K562 (cell line): ENCODE measurements around the gene TFDP1. TPM values are rescaled to one million over a fixed set of nuclear protein-coding genes. Genes with fewer than 3 reads are reported as not detected.

Experiments
- ATAC-seq: fragments of 200-7000 bp; cut with Tn5 transposase; 3 replicates; pipeline ENCODE4 v1.9.1; 2020; ENCODE audit warnings: moderate library complexity
- BruUV-seq: library from RNA; stranded (reverse); fragments of 400-500 nt; replicated peaks from 2 replicates; lab custom pipeline; 2021; lab: Mats Ljungman, UMichigan
- CTCF ChIA-PET: fragments of 300-600 bp; formaldehyde crosslinking; extraction: SDS; loops from one replicate; lab custom pipeline; 2021; ENCODE audit warnings: low intra/inter-chr PET ratio; lab: Yijun Ruan, JAX
- POLR2A ChIA-PET: fragments of 300-600, 350-650 bp; sonication (Branson Sonifier 250); formaldehyde crosslinking; extraction: SDS; loops from one replicate; lab custom pipeline; 2021; ENCODE audit warnings: antibody characterized with exemption, inconsistent platforms; lab: Yijun Ruan, JAX
- DNase-seq, 4 experiments: peaks; one replicate each; pipeline versions ENCODE4 v3.0.0 to v3.0.0-alpha.2; 2011 to 2018; ENCODE audit warnings: low spot score in 3 of 4, mixed read lengths in 3 of 4; ENCODE audit errors: extremely low read depth in 1 of 4
- FAIRE-seq: peaks from 2 replicates; lab custom pipeline; 2011; peaks lifted over from hg19 to GRCh38; lab: Jason Lieb, UNC
- H2AFZ ChIP-seq: 2 replicates; pipeline ENCODE4 v1.6.0; 2011; ENCODE audit warnings: low read depth, low read length, control low read depth, inconsistent platforms
- H3K27ac ChIP-seq: fragments of 200-600 bp; 3 replicates; pipeline ENCODE4 v1.8.0; 2011; ENCODE audit warnings: low read depth, mild to moderate bottlenecking, control low read depth, inconsistent platforms, low read length, moderate library complexity, mixed read lengths; ENCODE audit errors: extremely low read depth
- H3K27me3 ChIP-seq, 2 experiments: fragments of 300-600 bp in 1 of 2; 2 replicates in 1 of 2; 3 replicates in 1 of 2; pipeline versions ENCODE4 v1.6.0 to v1.8.0; 2011; ENCODE audit warnings: inconsistent platforms in 2 of 2, low read length in 2 of 2, mild to moderate bottlenecking in 1 of 2, mixed read lengths in 1 of 2, moderate library complexity in 1 of 2; ENCODE audit not compliant: control insufficient read depth in 2 of 2, insufficient read depth in 2 of 2
- H3K36me3 ChIP-seq: fragments of 300-600 bp; 3 replicates; pipeline ENCODE4 v1.8.0; 2011; ENCODE audit warnings: mild to moderate bottlenecking, low read length, inconsistent platforms; ENCODE audit not compliant: control insufficient read depth, insufficient read depth
- H3K4me1 ChIP-seq, 2 experiments: fragments of 200-600 bp in 1 of 2; replicated peaks in 1 of 2; 2 replicates in 1 of 2; 3 replicates in 1 of 2; pipeline versions ENCODE4 v1.5.1 to v1.8.0; 2011; ENCODE audit warnings: inconsistent platforms in 2 of 2, low read length in 2 of 2, mild to moderate bottlenecking in 1 of 2, mixed read lengths in 1 of 2, moderate library complexity in 1 of 2; ENCODE audit not compliant: control insufficient read depth in 2 of 2, insufficient read depth in 2 of 2
- H3K4me2 ChIP-seq: 2 replicates; pipeline ENCODE4 v1.6.1; 2011; ENCODE audit warnings: low read length, control low read depth, inconsistent platforms, mixed read lengths; ENCODE audit not compliant: insufficient read depth
- H3K4me3 ChIP-seq: fragments of 200-600 bp; sonication (generic), shearing (Covaris generic); 2 replicates; pipeline ENCODE4 v1.5.1; 2016; ENCODE audit warnings: control low read depth, inconsistent platforms
- H3K79me2 ChIP-seq: fragments of 200-600 bp; 3 replicates; pipeline ENCODE4 v1.8.0; 2011; ENCODE audit warnings: low read length, inconsistent platforms; ENCODE audit not compliant: control insufficient read depth, insufficient read depth
- H3K9ac ChIP-seq, 2 experiments: 2 replicates each; pipeline versions ENCODE4 v1.6.0 to v1.6.1; 2011; ENCODE audit warnings: low read depth in 2 of 2, low read length in 2 of 2, control low read depth in 1 of 2, inconsistent platforms in 1 of 2, mild to moderate bottlenecking in 1 of 2, mixed read lengths in 1 of 2; ENCODE audit not compliant: insufficient read depth in 1 of 2
- H3K9me1 ChIP-seq: one replicate; pipeline ENCODE4 v1.6.0; 2011; ENCODE audit warnings: inconsistent platforms, mild to moderate bottlenecking, low read length, moderate library complexity; ENCODE audit not compliant: control insufficient read depth, insufficient read depth
- H3K9me3 ChIP-seq: replicated peaks from 2 replicates; pipeline ENCODE4 v1.5.1; 2011; ENCODE audit warnings: low read depth, low read length, inconsistent platforms; ENCODE audit not compliant: control insufficient read depth, insufficient read depth
- H4K20me1 ChIP-seq: replicated peaks from 2 replicates; pipeline ENCODE4 v1.6.1; 2011; ENCODE audit warnings: low read length, inconsistent platforms, mixed read lengths; ENCODE audit not compliant: control insufficient read depth, insufficient read depth
- CHD1 ChIP-seq: fragments of 200-600 bp; sonication (generic); IDR thresholded peaks from one replicate; pipeline ENCODE4 v1.6.1; 2012; ENCODE audit warnings: mild to moderate bottlenecking, moderate library complexity, low read length, inconsistent platforms
- DDX20 ChIP-seq: fragments of 450-650 bp; IDR thresholded peaks from 2 replicates; pipeline ENCODE4 v1.6.1; 2016; ENCODE audit warnings: missing genetic modification characterization, low read depth, mild to moderate bottlenecking, missing compliant biosample characterization, moderate library complexity
- DNMT1 ChIP-seq: fragments of 450-650 bp; IDR thresholded peaks from 2 replicates; pipeline ENCODE4 v1.6.1; 2016; ENCODE audit warnings: antibody characterized with exemption, mild to moderate bottlenecking
- EGR1 ChIP-seq: fragments of 450-650 bp; conservative IDR thresholded peaks from 2 replicates; pipeline ENCODE4 v1.6.1; 2017; ENCODE audit warnings: mild to moderate bottlenecking
- ELF4 ChIP-seq: fragments of 450-650 bp; formaldehyde crosslinking; IDR thresholded peaks from 2 replicates; pipeline ENCODE4 v1.4.0; 2022; ENCODE audit warnings: missing genetic modification characterization
- GATAD2B ChIP-seq: fragments of 450-650 bp; IDR thresholded peaks from 2 replicates; pipeline ENCODE4 v1.6.1; 2017; ENCODE audit warnings: mild to moderate bottlenecking, borderline replicate concordance
- HDAC8 ChIP-seq: fragments of 450-650 bp; IDR thresholded peaks from 2 replicates; pipeline ENCODE4 v1.6.1; 2016; ENCODE audit warnings: mild to moderate bottlenecking, missing genetic modification characterization, moderate library complexity, missing compliant biosample characterization
- HINFP ChIP-seq: fragments of 450-650 bp; conservative IDR thresholded peaks from 2 replicates; pipeline ENCODE4 v1.6.1; 2016; ENCODE audit warnings: missing genetic modification characterization, low read depth, mild to moderate bottlenecking, control low read depth, missing compliant biosample characterization
- NBN ChIP-seq: fragments of 450-650 bp; IDR thresholded peaks from 2 replicates; pipeline ENCODE4 v1.6.1; 2016; ENCODE audit warnings: low read depth, mild to moderate bottlenecking
- OTX1 ChIP-seq: fragments of 450-650 bp; formaldehyde crosslinking; IDR thresholded peaks from 2 replicates; pipeline ENCODE4 v1.4.0; 2022; ENCODE audit warnings: mild to moderate bottlenecking
- POLR2H ChIP-seq: IDR thresholded peaks from 2 replicates; pipeline ENCODE4 v1.6.1; 2016; ENCODE audit warnings: missing genetic modification characterization, low read depth, mild to moderate bottlenecking, control low read depth, missing compliant biosample characterization, moderate library complexity
- PPARD ChIP-seq: fragments of 250-450 bp; sonication (Bioruptor Pico); IDR thresholded peaks from 2 replicates; pipeline ENCODE4 v1.8.0; 2022; ENCODE audit warnings: inconsistent platforms, mild to moderate bottlenecking, moderate library complexity
- PTTG1 ChIP-seq: fragments of 450-650 bp; IDR thresholded peaks from 2 replicates; pipeline ENCODE4 v1.6.1; 2016; ENCODE audit warnings: low read depth, mild to moderate bottlenecking, missing genetic modification characterization, missing compliant biosample characterization
- SRSF1 ChIP-seq: fragments of 200-400 bp; formaldehyde crosslinking; IDR thresholded peaks from 2 replicates; pipeline ENCODE4 v1.6.1; 2017; ENCODE audit warnings: mild to moderate bottlenecking, low read depth, low read length, moderate library complexity
- TCF7L2 ChIP-seq: fragments of 150-350 bp; IDR thresholded peaks from 2 replicates; pipeline ENCODE4 v1.6.1; 2016; ENCODE audit warnings: low read depth, mild to moderate bottlenecking, low read length, moderate library complexity
- XRCC3 ChIP-seq: fragments of 450-650 bp; IDR thresholded peaks from 2 replicates; pipeline ENCODE4 v1.6.1; 2017; ENCODE audit warnings: mild to moderate bottlenecking, moderate library complexity
- ZNF274 ChIP-seq: IDR thresholded peaks from 2 replicates; pipeline ENCODE4 v1.6.1; 2011; ENCODE audit warnings: low read depth, mild to moderate bottlenecking, low read length, moderate library complexity, borderline replicate concordance
- WGBS: fragments of 100-300 bp; shearing (Covaris generic); methylation state at CpG from one replicate; pipeline ENCODE4 v1.1.6; 2016; ENCODE audit warnings: low coverage, mixed read lengths; ENCODE audit not compliant: insufficient coverage; ENCODE audit errors: missing lambda C conversion rate; 5-methylcytosine and 5-hydroxymethylcytosine counted together
- in situ Hi-C: fragments of 300-500 bp; cut with MboI; formaldehyde crosslinking; loops from 4 replicates; pipeline ENCODE4 v1.15.0; 2018; ENCODE audit warnings: inconsistent platforms, mixed read lengths
- intact Hi-C: fragments of 100-400 bp; cut with micrococcal nuclease; formaldehyde crosslinking; loops from 2 replicates; pipeline ENCODE4 v1.14.2; 2022
- polyA plus RNA-seq, 8 experiments: library from polyadenylated mRNA; depleted of rRNA in 4 of 8; stranded (reverse) in 5 of 8; unstranded in 3 of 8; fragments of >200 nt; fragmentation: Nextera tagmentation in 2 of 8; fragmentation: Illumina TruSeq in 1 of 8; extraction: Ambion mirVana in 2 of 8; extraction: Trizol in 1 of 8; gene quantifications; 2 replicates each; pipeline versions ENCODE4 v1.2.1 to v1.2.3, GENCODE V29; 2011 to 2014; ENCODE audit warnings: inconsistent platforms in 1 of 8, missing spikeins in 1 of 8
- total RNA-seq, 7 experiments: library from RNA; depleted of rRNA in 6 of 7; stranded (reverse); fragments of >200 nt in 6 of 7; fragmentation: Illumina TruSeq in 2 of 7; extraction: Trizol in 2 of 7; gene quantifications; 2 replicates each; pipeline versions ENCODE4 v1.2.1 to v1.2.3, GENCODE V29; 2011 to 2021; ENCODE audit warnings: low replicate concordance in 1 of 7
- TF ChIP-seq, protein P1 (sequence below): fragments of 450-650 bp; IDR thresholded peaks from 2 replicates; pipeline ENCODE4 v1.6.1; 2017; ENCODE audit warnings: antibody characterized with exemption
- TF ChIP-seq, protein P2 (sequence below), 2 experiments: fragments of 200-800 bp in 1 of 2; sonication (Bioruptor generic) in 1 of 2; sonication (generic) in 1 of 2; formaldehyde crosslinking in 1 of 2; IDR thresholded peaks in 1 of 2; conservative IDR thresholded peaks in 1 of 2; 2 replicates each; pipeline versions ENCODE4 v1.5.0 to v1.6.1; 2016 to 2020; ENCODE audit warnings: missing compliant biosample characterization in 1 of 2, missing genetic modification characterization in 1 of 2, missing genetic modification reagents in 1 of 2

TFDP1 gene
- total and polyA plus RNA-seq, 9 of the 15 experiments (the other 6 are each of a cell fraction or from before 2014, with no cell fraction given): 33.8 to 145 (median 69.1) TPM

DNA sequence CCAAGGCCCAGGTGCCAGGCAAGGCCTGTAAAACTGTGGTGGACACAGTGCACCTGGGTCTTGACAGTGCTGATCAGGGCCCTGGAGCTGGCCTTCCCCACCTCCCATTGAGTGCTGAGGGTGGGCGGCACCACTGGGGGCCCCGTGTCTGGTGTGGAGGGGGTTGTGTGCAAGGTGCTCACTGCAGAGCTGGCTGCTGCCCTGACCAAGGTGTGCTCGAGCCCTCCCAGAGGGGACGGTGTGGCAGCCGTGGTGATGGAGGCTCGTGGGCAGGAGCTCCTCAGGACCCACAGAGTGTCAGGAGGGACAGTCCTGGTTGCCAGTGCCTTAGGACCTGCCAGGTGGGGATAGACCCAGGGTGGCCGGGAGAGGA lies 50.5 kb downstream of the TFDP1 start (continued):
- TF ChIP-seq CHD1 (no peak), DDX20 (tag) (no peak), GATAD2B (no peak), DNMT1 (no peak), HDAC8 (tag) (no peak)

GRCh38 chr13:113635709-113636108 lies 51.2 kb downstream of the TFDP1 start:
- 97% methylated on average over 13 of the region's 25 CpGs for WGBS
- no peak for FAIRE-seq
- H3K4me2 ChIP-seq: no peak overlapping the region
- H3K9me1 ChIP-seq: no peaks in the 10 kb centered on the region
- H3K27ac ChIP-seq: no peak overlapping the region
- H3K9ac ChIP-seq: no peak overlapping the region
- intact Hi-C loops (no loop called here), in situ Hi-C loops (no loop called here)
- H3K4me3 ChIP-seq: no peak overlapping the region
- CTCF ChIA-PET: no interaction called here
- H3K4me1 ChIP-seq: no peaks in the 10 kb centered on the region
- H3K27me3 ChIP-seq: no peaks in the 10 kb centered on the region
- no peak for ATAC-seq
- no peak overlapping the region for H2AFZ ChIP-seq
- peaks cover 97% of the 10 kb centered on the region for H3K36me3 ChIP-seq
- no peaks in the 10 kb centered on the region for H4K20me1 ChIP-seq
- POLR2A ChIA-PET: no interaction called here
- DNase-seq: no peak
- H3K79me2 ChIP-seq: peaks cover 4% of the 10 kb centered on the region; the same call in 1 of the 3 replicates
- BruUV-seq: no TSS peak
- no peaks in the 10 kb centered on the region; the same call in 1 of the 2 replicates for H3K9me3 ChIP-seq
- no peak for TF ChIP-seq NBN
- no peak for TF ChIP-seq ZNF274
- TF ChIP-seq HINFP (tag): no peak
- TF ChIP-seq, protein P1, sequence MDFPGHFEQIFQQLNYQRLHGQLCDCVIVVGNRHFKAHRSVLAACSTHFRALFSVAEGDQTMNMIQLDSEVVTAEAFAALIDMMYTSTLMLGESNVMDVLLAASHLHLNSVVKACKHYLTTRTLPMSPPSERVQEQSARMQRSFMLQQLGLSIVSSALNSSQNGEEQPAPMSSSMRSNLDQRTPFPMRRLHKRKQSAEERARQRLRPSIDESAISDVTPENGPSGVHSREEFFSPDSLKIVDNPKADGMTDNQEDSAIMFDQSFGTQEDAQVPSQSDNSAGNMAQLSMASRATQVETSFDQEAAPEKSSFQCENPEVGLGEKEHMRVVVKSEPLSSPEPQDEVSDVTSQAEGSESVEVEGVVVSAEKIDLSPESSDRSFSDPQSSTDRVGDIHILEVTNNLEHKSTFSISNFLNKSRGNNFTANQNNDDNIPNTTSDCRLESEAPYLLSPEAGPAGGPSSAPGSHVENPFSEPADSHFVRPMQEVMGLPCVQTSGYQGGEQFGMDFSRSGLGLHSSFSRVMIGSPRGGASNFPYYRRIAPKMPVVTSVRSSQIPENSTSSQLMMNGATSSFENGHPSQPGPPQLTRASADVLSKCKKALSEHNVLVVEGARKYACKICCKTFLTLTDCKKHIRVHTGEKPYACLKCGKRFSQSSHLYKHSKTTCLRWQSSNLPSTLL: no peak
- TF ChIP-seq PPARD: no peak
- no peak for TF ChIP-seq EGR1
- no peak for TF ChIP-seq SRSF1
- no peak for TF ChIP-seq XRCC3
- no peak for TF ChIP-seq POLR2H (tag)
- TF ChIP-seq, protein P2, sequence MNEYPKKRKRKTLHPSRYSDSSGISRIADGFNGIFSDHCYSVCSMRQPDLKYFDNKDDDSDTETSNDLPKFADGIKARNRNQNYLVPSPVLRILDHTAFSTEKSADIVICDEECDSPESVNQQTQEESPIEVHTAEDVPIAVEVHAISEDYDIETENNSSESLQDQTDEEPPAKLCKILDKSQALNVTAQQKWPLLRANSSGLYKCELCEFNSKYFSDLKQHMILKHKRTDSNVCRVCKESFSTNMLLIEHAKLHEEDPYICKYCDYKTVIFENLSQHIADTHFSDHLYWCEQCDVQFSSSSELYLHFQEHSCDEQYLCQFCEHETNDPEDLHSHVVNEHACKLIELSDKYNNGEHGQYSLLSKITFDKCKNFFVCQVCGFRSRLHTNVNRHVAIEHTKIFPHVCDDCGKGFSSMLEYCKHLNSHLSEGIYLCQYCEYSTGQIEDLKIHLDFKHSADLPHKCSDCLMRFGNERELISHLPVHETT (CRISPR knock-in tag; conservative IDR thresholded peaks at IDR 0.05 in 1 of 2, IDR thresholded peaks at IDR 0.05 in 1 of 2): no peak
- no peak for TF ChIP-seq OTX1
- TF ChIP-seq ELF4 (CRISPR knock-in tag): no peak
- TF ChIP-seq PTTG1 (tag): no peak
- TF ChIP-seq TCF7L2: no peak
